ENCODE results near the gene GMDS. TPM values are rescaled to one million over a fixed set of nuclear protein-coding genes. Genes with fewer than 3 reads are reported as not detected.

GMDS gene
- total and polyA plus RNA-seq, 4 donors: 7.3 to 28.3 (median 16.1) TPM

GRCh38 chr6:2185466-2185865 lies 59.9 kb downstream of the GMDS start:
- WGBS, 2 donors: 89 to 95% methylated on average over 2 of the region's 2 CpGs
- ATAC-seq (ENCODE audit: insufficient read depth, low FRiP score): no peak
- H3K4me3 ChIP-seq: no peak overlapping the region

GRCh38 chr6:2184700-2185455 lies 60.5 kb downstream of the GMDS start:
- 93 to 97% methylated on average over 7 of the region's 7 CpGs for WGBS, 2 donors

More at GRCh38 chr6:2185466-2185865, 59.9 kb downstream of the GMDS start:
- Histone ChIP-seq H3K27me3 (ENCODE audit: control insufficient read depth in 3 of 3, insufficient read depth in 3 of 3, low read length in 2 of 3) (no peaks in the 10 kb centered on the region), H3K9ac (ENCODE audit: insufficient read depth in 1 of 2, low read length in 2 of 2) (no peak overlapping the region), H3K4me1 (ENCODE audit: control insufficient read depth in 5 of 5, insufficient read depth in 5 of 5, low read length in 5 of 5) (no peaks in the 10 kb centered on the region), H3K27ac (ENCODE audit: low read depth in 1 of 2, low read length in 1 of 2) (no peak overlapping the region), H3K36me3 (ENCODE audit: control insufficient read depth in 4 of 4, insufficient read depth in 4 of 4, low read length in 4 of 4) (no peaks in the 10 kb centered on the region), H3K9me3 (ENCODE audit: control insufficient read depth in 4 of 4, insufficient read depth in 3 of 4, low read length in 3 of 4) (peaks cover 0 to 2% (median 0%) of the 10 kb centered on the region in 4 donors)
- DNase-seq: no peak
- TF ChIP-seq CTCF (IDR thresholded peaks at IDR 0.05; ENCODE audit: control extremely low read depth, extremely low read depth): no peak

GRCh38 chr6:2183752-2184151 lies 61.7 kb downstream of the GMDS start:
- ATAC-seq (ENCODE audit: insufficient read depth, low FRiP score) (no peak), DNase-seq (no peak)
- 96 to 98% methylated on average over 1 of the region's 1 CpG for WGBS, 2 donors
- no peaks in the 10 kb centered on the region for H3K27me3 ChIP-seq (ENCODE audit: control insufficient read depth in 3 of 3, insufficient read depth in 3 of 3, low read length in 2 of 3)
- no peak overlapping the region for H3K9ac ChIP-seq (ENCODE audit: insufficient read depth in 1 of 2, low read length in 2 of 2)
- no peak overlapping the region for H3K4me3 ChIP-seq
- H3K36me3 ChIP-seq (ENCODE audit: control insufficient read depth in 4 of 4, insufficient read depth in 4 of 4, low read length in 4 of 4): no peaks in the 10 kb centered on the region
- H3K4me1 ChIP-seq (ENCODE audit: control insufficient read depth in 5 of 5, insufficient read depth in 5 of 5, low read length in 5 of 5): no peaks in the 10 kb centered on the region
- no peak overlapping the region for H3K27ac ChIP-seq (ENCODE audit: low read depth in 1 of 2, low read length in 1 of 2)
- H3K9me3 ChIP-seq (ENCODE audit: control insufficient read depth in 4 of 4, insufficient read depth in 3 of 4, low read length in 3 of 4): peaks cover 0 to 2% (median 0%) of the 10 kb centered on the region in 4 donors
- TF ChIP-seq CTCF (IDR thresholded peaks at IDR 0.05; ENCODE audit: control extremely low read depth, extremely low read depth): no peak

More at GRCh38 chr6:2184700-2185455, 60.5 kb downstream of the GMDS start:
- DNase-seq: peak in 1 of 3 donors; percentile 24
- TF ChIP-seq CTCF (IDR thresholded peaks at IDR 0.05; ENCODE audit: control extremely low read depth, extremely low read depth): no peak
- no peaks in the 10 kb centered on the region for H3K4me1 ChIP-seq (ENCODE audit: control insufficient read depth in 5 of 5, insufficient read depth in 5 of 5, low read length in 5 of 5)
- no peak overlapping the region for H3K27ac ChIP-seq (ENCODE audit: low read depth in 1 of 2, low read length in 1 of 2)
- ATAC-seq (ENCODE audit: insufficient read depth, low FRiP score): no peak
- no peaks in the 10 kb centered on the region for H3K27me3 ChIP-seq (ENCODE audit: control insufficient read depth in 3 of 3, insufficient read depth in 3 of 3, low read length in 2 of 3)
- H3K9me3 ChIP-seq (ENCODE audit: control insufficient read depth in 4 of 4, insufficient read depth in 3 of 4, low read length in 3 of 4): peaks cover 0 to 2% (median 0%) of the 10 kb centered on the region in 4 donors
- H3K9ac ChIP-seq (ENCODE audit: insufficient read depth in 1 of 2, low read length in 2 of 2): no peak overlapping the region
- no peaks in the 10 kb centered on the region for H3K36me3 ChIP-seq (ENCODE audit: control insufficient read depth in 4 of 4, insufficient read depth in 4 of 4, low read length in 4 of 4)
- H3K4me3 ChIP-seq: no peak overlapping the region

Data from lung (tissue), 12 donors.